ENCODE measurements around the gene KSR1. TPM values are rescaled to one million over a fixed set of nuclear protein-coding genes. Genes with fewer than 3 reads are reported as not detected.

The KSR1 gene
- total and polyA plus RNA-seq, 2 experiments from 2014 or later, result 7.8 to 53.2 TPM

DNA sequence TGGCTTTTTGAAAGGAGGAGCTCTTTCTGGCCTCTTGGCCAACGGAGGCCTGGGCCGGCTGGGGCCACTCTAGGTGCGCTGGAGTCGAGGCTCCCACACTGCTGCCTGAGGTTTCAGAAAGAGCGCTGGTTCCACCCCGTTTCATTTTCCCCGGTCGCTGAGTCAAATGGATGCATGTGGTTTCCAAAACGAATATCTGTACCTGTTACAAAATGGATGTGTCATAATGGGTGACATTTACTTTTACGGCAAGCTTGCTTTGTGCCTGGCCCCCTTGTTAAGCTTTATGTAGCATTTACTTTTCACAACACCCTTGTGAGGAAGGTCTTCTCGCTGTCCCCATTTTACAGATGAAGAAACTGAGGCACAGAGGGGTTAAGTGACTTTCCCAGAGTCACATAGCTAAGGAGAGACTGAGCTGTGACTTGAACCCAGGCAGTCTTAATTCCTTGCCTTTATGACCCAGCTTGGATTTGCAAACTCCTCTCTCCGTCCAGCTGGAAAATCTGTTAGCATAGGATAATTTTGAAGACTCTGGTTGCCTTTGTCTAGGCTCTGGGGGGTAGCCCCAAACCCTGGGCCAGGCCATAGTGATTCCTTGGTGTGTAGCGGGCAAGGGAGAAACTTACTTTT, 10.6 kb downstream of the KSR1 start:
- H3K4me1 ChIP-seq (ENCODE audit: insufficient read depth), result peaks cover 65% of the 10 kb centered on the region
- H4K20me1 ChIP-seq (replicated peaks; ENCODE audit: insufficient read depth), result no peaks in the 10 kb centered on the region; the same call in none of the 2 replicates
- H3K9me2 ChIP-seq (ENCODE audit: insufficient read depth), result no peaks in the 10 kb centered on the region
- H3K79me2 ChIP-seq (replicated peaks; ENCODE audit: insufficient read depth), result peaks cover 99% of the 10 kb centered on the region
- no peaks in the 10 kb centered on the region; the same call in 2 of the 3 replicates for H3K36me3 Mint-ChIP-seq (ENCODE audit: low read depth)
- no peak overlapping the region for H2AFZ ChIP-seq
- TF ChIP-seq JUNB (IDR thresholded peaks at IDR 0.05; ENCODE audit: unreplicated experiment), result no peak
- no peak for TF ChIP-seq EZH2phosphoT487 (IDR thresholded peaks at IDR 0.05; ENCODE audit: unreplicated experiment)
- no peak for TF ChIP-seq CREB1 (CRISPR knock-in tag; IDR thresholded peaks at IDR 0.05; ENCODE audit: low read depth)
- TF ChIP-seq ZNF331 (CRISPR knock-in tag; IDR thresholded peaks at IDR 0.05; ENCODE audit: low read depth), result no peak
- TF ChIP-seq STAT1 (IDR thresholded peaks at IDR 0.05; ENCODE audit: unreplicated experiment), result no peak
- TF ChIP-seq, protein P1, sequence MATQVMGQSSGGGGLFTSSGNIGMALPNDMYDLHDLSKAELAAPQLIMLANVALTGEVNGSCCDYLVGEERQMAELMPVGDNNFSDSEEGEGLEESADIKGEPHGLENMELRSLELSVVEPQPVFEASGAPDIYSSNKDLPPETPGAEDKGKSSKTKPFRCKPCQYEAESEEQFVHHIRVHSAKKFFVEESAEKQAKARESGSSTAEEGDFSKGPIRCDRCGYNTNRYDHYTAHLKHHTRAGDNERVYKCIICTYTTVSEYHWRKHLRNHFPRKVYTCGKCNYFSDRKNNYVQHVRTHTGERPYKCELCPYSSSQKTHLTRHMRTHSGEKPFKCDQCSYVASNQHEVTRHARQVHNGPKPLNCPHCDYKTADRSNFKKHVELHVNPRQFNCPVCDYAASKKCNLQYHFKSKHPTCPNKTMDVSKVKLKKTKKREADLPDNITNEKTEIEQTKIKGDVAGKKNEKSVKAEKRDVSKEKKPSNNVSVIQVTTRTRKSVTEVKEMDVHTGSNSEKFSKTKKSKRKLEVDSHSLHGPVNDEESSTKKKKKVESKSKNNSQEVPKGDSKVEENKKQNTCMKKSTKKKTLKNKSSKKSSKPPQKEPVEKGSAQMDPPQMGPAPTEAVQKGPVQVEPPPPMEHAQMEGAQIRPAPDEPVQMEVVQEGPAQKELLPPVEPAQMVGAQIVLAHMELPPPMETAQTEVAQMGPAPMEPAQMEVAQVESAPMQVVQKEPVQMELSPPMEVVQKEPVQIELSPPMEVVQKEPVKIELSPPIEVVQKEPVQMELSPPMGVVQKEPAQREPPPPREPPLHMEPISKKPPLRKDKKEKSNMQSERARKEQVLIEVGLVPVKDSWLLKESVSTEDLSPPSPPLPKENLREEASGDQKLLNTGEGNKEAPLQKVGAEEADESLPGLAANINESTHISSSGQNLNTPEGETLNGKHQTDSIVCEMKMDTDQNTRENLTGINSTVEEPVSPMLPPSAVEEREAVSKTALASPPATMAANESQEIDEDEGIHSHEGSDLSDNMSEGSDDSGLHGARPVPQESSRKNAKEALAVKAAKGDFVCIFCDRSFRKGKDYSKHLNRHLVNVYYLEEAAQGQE (IDR thresholded peaks at IDR 0.05; ENCODE audit: unreplicated experiment), result no peak
- no peak for TF ChIP-seq POLR2AphosphoS5 (IDR thresholded peaks at IDR 0.05; ENCODE audit: low read depth)
- TF ChIP-seq, protein P2, sequence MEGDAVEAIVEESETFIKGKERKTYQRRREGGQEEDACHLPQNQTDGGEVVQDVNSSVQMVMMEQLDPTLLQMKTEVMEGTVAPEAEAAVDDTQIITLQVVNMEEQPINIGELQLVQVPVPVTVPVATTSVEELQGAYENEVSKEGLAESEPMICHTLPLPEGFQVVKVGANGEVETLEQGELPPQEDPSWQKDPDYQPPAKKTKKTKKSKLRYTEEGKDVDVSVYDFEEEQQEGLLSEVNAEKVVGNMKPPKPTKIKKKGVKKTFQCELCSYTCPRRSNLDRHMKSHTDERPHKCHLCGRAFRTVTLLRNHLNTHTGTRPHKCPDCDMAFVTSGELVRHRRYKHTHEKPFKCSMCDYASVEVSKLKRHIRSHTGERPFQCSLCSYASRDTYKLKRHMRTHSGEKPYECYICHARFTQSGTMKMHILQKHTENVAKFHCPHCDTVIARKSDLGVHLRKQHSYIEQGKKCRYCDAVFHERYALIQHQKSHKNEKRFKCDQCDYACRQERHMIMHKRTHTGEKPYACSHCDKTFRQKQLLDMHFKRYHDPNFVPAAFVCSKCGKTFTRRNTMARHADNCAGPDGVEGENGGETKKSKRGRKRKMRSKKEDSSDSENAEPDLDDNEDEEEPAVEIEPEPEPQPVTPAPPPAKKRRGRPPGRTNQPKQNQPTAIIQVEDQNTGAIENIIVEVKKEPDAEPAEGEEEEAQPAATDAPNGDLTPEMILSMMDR (conservative IDR thresholded peaks at IDR 0.05; ENCODE audit: low read depth in 2 of 2), result no peak
- TF ChIP-seq, protein P3, sequence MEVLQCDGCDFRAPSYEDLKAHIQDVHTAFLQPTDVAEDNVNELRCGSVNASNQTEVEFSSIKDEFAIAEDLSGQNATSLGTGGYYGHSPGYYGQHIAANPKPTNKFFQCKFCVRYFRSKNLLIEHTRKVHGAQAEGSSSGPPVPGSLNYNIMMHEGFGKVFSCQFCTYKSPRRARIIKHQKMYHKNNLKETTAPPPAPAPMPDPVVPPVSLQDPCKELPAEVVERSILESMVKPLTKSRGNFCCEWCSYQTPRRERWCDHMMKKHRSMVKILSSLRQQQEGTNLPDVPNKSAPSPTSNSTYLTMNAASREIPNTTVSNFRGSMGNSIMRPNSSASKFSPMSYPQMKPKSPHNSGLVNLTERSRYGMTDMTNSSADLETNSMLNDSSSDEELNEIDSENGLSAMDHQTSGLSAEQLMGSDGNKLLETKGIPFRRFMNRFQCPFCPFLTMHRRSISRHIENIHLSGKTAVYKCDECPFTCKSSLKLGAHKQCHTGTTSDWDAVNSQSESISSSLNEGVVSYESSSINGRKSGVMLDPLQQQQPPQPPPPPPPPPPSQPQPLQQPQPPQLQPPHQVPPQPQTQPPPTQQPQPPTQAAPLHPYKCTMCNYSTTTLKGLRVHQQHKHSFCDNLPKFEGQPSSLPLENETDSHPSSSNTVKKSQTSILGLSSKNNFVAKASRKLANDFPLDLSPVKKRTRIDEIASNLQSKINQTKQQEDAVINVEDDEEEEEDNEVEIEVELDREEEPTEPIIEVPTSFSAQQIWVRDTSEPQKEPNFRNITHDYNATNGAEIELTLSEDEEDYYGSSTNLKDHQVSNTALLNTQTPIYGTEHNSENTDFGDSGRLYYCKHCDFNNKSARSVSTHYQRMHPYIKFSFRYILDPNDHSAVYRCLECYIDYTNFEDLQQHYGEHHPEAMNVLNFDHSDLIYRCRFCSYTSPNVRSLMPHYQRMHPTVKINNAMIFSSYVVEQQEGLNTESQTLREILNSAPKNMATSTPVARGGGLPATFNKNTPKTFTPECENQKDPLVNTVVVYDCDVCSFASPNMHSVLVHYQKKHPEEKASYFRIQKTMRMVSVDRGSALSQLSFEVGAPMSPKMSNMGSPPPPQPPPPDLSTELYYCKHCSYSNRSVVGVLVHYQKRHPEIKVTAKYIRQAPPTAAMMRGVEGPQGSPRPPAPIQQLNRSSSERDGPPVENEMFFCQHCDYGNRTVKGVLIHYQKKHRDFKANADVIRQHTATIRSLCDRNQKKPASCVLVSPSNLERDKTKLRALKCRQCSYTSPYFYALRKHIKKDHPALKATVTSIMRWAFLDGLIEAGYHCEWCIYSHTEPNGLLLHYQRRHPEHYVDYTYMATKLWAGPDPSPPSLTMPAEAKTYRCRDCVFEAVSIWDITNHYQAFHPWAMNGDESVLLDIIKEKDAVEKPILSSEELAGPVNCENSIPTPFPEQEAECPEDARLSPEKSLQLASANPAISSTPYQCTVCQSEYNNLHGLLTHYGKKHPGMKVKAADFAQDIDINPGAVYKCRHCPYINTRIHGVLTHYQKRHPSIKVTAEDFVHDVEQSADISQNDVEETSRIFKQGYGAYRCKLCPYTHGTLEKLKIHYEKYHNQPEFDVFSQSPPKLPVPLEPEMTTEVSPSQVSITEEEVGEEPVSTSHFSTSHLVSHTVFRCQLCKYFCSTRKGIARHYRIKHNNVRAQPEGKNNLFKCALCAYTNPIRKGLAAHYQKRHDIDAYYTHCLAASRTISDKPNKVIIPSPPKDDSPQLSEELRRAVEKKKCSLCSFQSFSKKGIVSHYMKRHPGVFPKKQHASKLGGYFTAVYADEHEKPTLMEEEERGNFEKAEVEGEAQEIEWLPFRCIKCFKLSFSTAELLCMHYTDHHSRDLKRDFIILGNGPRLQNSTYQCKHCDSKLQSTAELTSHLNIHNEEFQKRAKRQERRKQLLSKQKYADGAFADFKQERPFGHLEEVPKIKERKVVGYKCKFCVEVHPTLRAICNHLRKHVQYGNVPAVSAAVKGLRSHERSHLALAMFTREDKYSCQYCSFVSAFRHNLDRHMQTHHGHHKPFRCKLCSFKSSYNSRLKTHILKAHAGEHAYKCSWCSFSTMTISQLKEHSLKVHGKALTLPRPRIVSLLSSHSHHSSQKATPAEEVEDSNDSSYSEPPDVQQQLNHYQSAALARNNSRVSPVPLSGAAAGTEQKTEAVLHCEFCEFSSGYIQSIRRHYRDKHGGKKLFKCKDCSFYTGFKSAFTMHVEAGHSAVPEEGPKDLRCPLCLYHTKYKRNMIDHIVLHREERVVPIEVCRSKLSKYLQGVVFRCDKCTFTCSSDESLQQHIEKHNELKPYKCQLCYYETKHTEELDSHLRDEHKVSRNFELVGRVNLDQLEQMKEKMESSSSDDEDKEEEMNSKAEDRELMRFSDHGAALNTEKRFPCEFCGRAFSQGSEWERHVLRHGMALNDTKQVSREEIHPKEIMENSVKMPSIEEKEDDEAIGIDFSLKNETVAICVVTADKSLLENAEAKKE (CRISPR knock-in tag; IDR thresholded peaks at IDR 0.05), result no peak
- no peak for TF ChIP-seq EZH2 (IDR thresholded peaks at IDR 0.05; ENCODE audit: low read depth, unreplicated experiment)
- TF ChIP-seq, protein P4, sequence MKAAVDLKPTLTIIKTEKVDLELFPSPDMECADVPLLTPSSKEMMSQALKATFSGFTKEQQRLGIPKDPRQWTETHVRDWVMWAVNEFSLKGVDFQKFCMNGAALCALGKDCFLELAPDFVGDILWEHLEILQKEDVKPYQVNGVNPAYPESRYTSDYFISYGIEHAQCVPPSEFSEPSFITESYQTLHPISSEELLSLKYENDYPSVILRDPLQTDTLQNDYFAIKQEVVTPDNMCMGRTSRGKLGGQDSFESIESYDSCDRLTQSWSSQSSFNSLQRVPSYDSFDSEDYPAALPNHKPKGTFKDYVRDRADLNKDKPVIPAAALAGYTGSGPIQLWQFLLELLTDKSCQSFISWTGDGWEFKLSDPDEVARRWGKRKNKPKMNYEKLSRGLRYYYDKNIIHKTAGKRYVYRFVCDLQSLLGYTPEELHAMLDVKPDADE (IDR thresholded peaks at IDR 0.05), result no peak
- TF ChIP-seq NANOG (IDR thresholded peaks at IDR 0.05; ENCODE audit: borderline replicate concordance), result no peak
- TF ChIP-seq ZNF114 (CRISPR knock-in tag; IDR thresholded peaks at IDR 0.05), result no peak
- ATAC-seq (peak; percentile 35), DNase-seq (ENCODE audit: low spot score) (no peak)
- peak overlapping the region; percentile 87 for H3K27ac ChIP-seq (ENCODE audit: low read depth)
- peaks cover 75% of the 10 kb centered on the region for H3K4me1 Mint-ChIP-seq
- no peaks in the 10 kb centered on the region for H3K27me3 ChIP-seq (ENCODE audit: insufficient read depth)
- peaks cover 6% of the 10 kb centered on the region; the same call in 1 of the 2 replicates for H3F3A ChIP-seq (replicated peaks; ENCODE audit: low read depth)
- peaks cover 9% of the 10 kb centered on the region for H3K27me3 Mint-ChIP-seq (ENCODE audit: insufficient read depth, low read depth, poor library complexity)
- H3K27ac Mint-ChIP-seq, result peak overlapping the region; percentile 93
- H3K4me3 ChIP-seq, result 0 out of 2 replicates have a peak overlapping the region, but pooled peaks have one; percentile 31
- H3K4me2 ChIP-seq, result peak overlapping the region; percentile 64
- H3K36me3 ChIP-seq (ENCODE audit: insufficient read depth), result no peaks in the 10 kb centered on the region
- no peaks in the 10 kb centered on the region; the same call in 2 of the 3 replicates for H3K9me3 Mint-ChIP-seq
- H3K4me3 Mint-ChIP-seq, result peak overlapping the region; percentile 37; the same call in 1 of the 3 replicates
